Ectodermal cell (in vitro differentiated cells): ENCODE data around the gene PLA2G1B.
"Not testable (repeated sequence)": the region's sequence is repeated elsewhere in the genome, so short reads cannot be mapped to it uniquely, and the experiment has no call there.

ENCODE experiments used
- H3K27ac ChIP-seq: 2 replicates; pipeline ENCODE4 v1.7.0; 2013; ENCODE audit warnings: mild to moderate bottlenecking, low read depth, low read length; ENCODE audit not compliant: insufficient read depth, poor library complexity, severe bottlenecking
- H3K27me3 ChIP-seq: 2 replicates; pipeline ENCODE4 v1.7.0; 2013; ENCODE audit warnings: mild to moderate bottlenecking, low read length; ENCODE audit not compliant: insufficient read depth, control insufficient read depth, poor library complexity, severe bottlenecking
- H3K36me3 ChIP-seq: one replicate; pipeline ENCODE4 v1.7.0; 2013; ENCODE audit warnings: low read length; ENCODE audit not compliant: control insufficient read depth, insufficient read depth
- H3K4me1 ChIP-seq: one replicate; pipeline ENCODE4 v1.7.0; 2013; ENCODE audit warnings: low read length; ENCODE audit not compliant: control insufficient read depth, insufficient read depth
- H3K4me3 ChIP-seq: 2 replicates; pipeline ENCODE4 v1.7.0; 2013; ENCODE audit warnings: low read depth, low read length, control low read depth; ENCODE audit not compliant: insufficient read depth
- H3K9me3 ChIP-seq: 2 replicates; pipeline ENCODE4 v1.7.0; 2013; ENCODE audit warnings: mild to moderate bottlenecking, low read length, moderate library complexity; ENCODE audit not compliant: control insufficient read depth
- WGBS, 2 experiments: methylation state at CpG; one replicate each; pipeline ENCODE4 v1.1.7; 2013; ENCODE audit warnings: missing lambda C conversion rate in 2 of 2; 5-methylcytosine and 5-hydroxymethylcytosine counted together

Gene PLA2G1B

DNA sequence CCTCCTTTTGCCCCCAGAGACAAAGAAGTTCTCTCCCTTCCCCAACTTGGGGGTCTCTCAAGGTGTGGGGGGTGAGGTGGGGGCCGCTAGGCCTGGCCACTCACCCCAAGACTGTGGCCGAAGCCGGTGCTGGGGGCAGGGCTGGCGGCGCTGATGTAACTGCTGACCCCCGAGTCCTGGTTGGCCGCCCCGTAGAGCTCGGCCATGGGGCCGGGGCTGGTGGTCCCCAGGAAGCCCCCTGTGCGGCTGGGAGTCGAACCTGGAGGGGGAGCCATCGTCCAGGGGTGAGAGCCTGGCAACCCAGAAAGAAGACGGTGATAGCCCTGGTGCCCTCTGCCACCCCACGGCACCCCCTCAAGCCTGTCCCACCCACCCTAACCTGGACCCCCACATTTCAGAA is 18.5 kb upstream of the PLA2G1B start:
- peaks cover 47% of the 10 kb centered on the region for H3K36me3 ChIP-seq
- H3K4me3 ChIP-seq: no peak overlapping the region
- WGBS, 2 experiments: 93 to 96% methylated on average over 15 of the region's 15 CpGs

DNA sequence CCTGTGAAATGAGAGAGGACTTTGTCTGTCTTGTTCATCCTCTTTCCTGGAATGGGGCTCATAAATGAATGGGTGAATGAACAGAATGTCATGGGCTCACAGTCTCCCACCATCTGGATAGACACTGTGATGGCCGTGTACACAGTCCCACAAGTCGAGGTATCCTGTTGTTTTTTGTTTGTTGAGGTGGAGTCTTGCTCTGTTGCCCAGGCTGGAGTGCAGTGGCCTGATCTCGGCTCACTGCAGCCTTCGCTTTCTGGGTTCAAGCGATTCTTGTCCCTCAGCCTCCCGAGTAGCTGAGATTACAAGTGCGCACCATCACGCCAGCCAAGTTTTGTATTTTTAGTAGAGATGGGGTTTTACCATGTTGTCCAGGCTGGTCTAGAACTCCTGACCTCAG is 16.1 kb upstream of the PLA2G1B start:
- no peaks in the 10 kb centered on the region for H3K4me1 ChIP-seq
- no peaks in the 10 kb centered on the region for H3K9me3 ChIP-seq
- WGBS, 2 experiments: 95 to 96% methylated on average over 8 of the region's 8 CpGs
- H3K27me3 ChIP-seq: no peaks in the 10 kb centered on the region
- no peak overlapping the region for H3K4me3 ChIP-seq
- no peak overlapping the region for H3K27ac ChIP-seq
- H3K36me3 ChIP-seq: peaks cover 35% of the 10 kb centered on the region

More for the DNA sequence above, 18.5 kb upstream of the PLA2G1B start:
- Histone ChIP-seq H3K9me3 (no peaks in the 10 kb centered on the region), H3K27me3 (no peaks in the 10 kb centered on the region), H3K27ac (no peak overlapping the region), H3K4me1 (no peaks in the 10 kb centered on the region)

DNA sequence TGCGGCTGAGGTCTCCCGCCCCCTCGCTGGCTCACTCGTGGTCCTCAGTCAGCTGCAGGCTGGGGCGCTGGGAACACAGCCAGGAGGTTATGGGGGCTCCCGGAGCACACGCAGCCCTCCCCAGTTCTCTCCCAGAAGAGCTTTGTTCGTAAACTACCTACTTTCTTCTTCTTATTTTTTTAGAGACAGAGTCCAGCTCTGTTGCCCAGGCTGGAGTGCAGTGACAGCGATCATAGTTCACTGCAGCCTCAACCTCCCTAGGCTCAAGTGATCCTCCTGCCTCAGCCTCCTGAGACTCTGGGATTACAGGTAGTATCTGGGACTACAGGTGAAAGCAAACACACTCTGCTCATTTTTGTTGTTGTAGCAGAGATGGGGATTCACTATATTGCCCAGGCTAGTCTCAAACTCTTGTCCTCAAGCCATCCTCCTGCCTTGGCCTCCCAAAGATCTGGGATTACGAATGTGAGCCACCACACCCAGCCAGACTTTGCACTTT is 15.5 kb upstream of the PLA2G1B start:
- Histone ChIP-seq H3K9me3 (no peaks in the 10 kb centered on the region), H3K36me3 (peaks cover 29% of the 10 kb centered on the region), H3K27ac (no peak overlapping the region), H3K4me1 (no peaks in the 10 kb centered on the region), H3K27me3 (no peaks in the 10 kb centered on the region), H3K4me3 (no peak overlapping the region)
- WGBS, 2 experiments: 79 to 82% methylated on average over 10 of the region's 10 CpGs

DNA sequence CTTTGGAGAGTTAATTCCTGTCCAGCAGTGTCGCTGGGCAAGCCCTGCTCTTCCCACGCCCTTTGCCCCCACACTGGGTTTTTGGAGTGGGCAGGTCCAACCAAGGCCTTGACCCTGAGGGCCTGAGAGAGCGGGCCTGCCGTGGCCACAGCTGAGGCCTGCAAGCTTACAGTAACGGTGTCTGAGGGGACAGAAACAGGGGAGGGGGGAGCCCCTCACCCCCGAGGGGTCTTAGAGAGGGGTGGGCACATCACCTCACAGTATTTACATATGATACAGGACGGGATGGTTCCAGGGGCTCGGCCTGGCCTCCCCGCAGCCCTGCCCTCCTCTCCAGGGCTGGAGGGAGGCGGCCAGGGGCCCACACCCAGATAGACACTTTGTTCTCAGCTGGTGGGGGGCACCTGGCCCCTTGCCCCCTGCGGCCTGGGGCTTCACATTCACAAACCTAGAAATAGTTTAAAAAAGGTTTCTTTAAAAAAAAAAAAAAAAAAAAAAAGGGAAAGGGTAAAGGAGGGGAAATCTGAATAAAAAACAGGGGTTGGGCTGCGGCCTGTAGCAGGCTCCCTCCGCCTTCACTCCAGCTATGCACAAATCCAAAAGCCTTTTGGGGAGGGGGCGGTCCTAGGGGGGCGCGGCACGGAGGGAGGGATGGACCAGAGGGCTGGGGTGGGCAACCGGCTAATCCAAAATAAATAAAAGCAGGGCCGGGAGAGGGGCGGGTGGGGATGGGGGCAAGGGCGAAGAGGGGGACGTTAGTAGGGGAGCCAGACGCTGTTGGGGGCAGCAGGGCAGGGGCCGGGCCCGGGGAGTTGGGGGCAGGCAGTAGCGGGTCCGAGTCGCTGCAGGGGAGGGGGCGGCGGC is 14.8 kb upstream of the PLA2G1B start:
- WGBS, 2 experiments: 64 to 74% methylated on average over 29 of the region's 30 CpGs
- no peaks in the 10 kb centered on the region for H3K27me3 ChIP-seq
- H3K27ac ChIP-seq: no peak overlapping the region
- no peak overlapping the region for H3K4me3 ChIP-seq
- peaks cover 22% of the 10 kb centered on the region for H3K36me3 ChIP-seq
- H3K4me1 ChIP-seq: no peaks in the 10 kb centered on the region
- peaks cover 2% of the 10 kb centered on the region for H3K9me3 ChIP-seq

DNA sequence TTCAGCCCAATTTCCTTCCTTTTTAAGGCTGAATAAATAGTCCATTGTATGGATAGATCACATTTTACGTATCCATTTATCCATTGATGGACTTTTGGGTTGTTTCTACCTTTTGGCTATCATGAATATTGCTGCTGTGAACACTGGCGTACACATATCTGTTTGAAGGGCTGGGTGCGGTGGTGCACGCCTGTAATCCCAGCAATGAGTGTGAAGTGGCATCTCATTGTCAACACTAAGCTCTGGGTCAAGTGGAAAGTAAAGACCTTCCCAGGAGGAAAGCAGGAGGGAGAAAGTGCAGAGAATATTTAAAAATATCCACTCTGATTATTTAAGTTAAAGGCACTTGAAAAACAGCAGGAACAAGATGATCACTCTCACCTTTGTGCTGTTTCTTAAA is 11.7 kb upstream of the PLA2G1B start:
- no peaks in the 10 kb centered on the region for H3K27me3 ChIP-seq
- no peak overlapping the region for H3K4me3 ChIP-seq
- 94 to 98% methylated on average over 4 of the region's 4 CpGs for WGBS, 2 experiments
- no peak overlapping the region for H3K27ac ChIP-seq
- peaks cover 3% of the 10 kb centered on the region for H3K36me3 ChIP-seq
- H3K9me3 ChIP-seq: peaks cover 2% of the 10 kb centered on the region
- no peaks in the 10 kb centered on the region for H3K4me1 ChIP-seq

DNA sequence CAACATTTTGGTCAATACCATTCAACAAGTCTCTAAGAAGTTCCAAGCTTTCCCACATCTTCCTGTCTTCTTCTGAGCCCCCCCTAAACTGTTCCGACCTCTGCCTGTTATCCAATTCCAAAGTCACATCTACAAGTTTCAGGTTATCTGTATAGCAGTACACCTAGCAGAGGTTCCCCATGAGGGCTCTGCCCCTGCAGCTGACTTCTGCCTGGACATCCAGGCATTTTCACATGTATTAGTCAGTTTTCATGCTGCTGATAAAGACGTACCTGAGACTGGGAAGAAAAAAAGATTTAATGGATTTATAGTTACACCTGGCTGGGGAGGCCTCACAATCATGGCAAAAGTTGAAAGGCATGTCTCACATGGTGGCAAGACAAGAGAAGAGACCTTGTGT is 10.2 kb upstream of the PLA2G1B start:
- no peaks in the 10 kb centered on the region for H3K27me3 ChIP-seq
- no peak overlapping the region for H3K27ac ChIP-seq
- 85 to 90% methylated on average over 2 of the region's 2 CpGs for WGBS, 2 experiments
- H3K4me3 ChIP-seq: no peak overlapping the region
- H3K36me3 ChIP-seq: no peaks in the 10 kb centered on the region
- H3K4me1 ChIP-seq: no peaks in the 10 kb centered on the region
- H3K9me3 ChIP-seq: peaks cover 2% of the 10 kb centered on the region

DNA sequence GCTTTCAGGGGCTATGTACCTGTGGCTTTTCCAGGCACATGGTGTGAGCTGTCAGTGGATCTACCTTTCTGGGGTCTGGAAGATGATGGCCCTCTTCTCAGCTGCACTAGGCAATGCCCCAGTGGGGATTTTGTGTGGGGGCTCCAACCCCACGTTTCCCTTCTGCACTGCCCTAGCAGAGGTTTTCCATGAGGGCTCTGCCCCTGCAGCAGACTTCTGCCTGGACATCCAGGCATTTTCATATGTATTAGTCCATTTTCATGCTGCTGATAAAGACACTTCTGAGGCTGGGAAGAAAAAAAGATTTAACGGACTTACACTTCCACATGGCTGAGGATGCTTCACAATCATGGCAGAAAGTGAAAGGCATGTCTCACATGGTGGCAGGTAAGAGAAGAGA is 8.8 kb upstream of the PLA2G1B start:
- not testable (repeated sequence) for H3K9me3 ChIP-seq, H3K4me1 ChIP-seq
- 80 to 88% methylated on average over 2 of the region's 2 CpGs for WGBS, 2 experiments

DNA sequence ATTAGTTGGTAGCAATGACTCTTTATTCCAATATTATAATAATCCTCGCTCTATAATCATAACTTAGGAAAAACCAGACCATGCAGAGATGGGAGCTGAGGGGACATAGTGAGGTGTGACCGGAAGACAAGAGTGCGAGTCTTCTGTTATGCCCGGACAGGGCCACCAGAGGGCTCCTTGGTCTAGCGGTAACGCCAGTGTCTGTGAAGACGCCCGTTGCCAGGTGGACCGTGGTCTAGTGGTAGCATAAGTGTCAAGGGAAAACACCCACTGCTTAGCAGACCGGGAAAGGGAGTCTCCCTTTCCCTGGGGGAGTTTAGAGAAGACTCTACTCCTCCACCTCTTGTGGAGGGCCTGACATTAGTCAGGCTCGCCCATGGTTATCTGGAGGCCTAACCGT is 7.9 kb upstream of the PLA2G1B start:
- H3K4me3 ChIP-seq, H3K4me1 ChIP-seq, H3K36me3 ChIP-seq, H3K9me3 ChIP-seq, H3K27me3 ChIP-seq, H3K27ac ChIP-seq: not testable (repeated sequence)
- WGBS, 2 experiments: 17 to 35% methylated on average over 9 to 11 of the region's 12 CpGs

More for the DNA sequence above, 8.8 kb upstream of the PLA2G1B start:
- H3K27ac ChIP-seq, H3K36me3 ChIP-seq, H3K4me3 ChIP-seq, H3K27me3 ChIP-seq: not testable (repeated sequence)

DNA sequence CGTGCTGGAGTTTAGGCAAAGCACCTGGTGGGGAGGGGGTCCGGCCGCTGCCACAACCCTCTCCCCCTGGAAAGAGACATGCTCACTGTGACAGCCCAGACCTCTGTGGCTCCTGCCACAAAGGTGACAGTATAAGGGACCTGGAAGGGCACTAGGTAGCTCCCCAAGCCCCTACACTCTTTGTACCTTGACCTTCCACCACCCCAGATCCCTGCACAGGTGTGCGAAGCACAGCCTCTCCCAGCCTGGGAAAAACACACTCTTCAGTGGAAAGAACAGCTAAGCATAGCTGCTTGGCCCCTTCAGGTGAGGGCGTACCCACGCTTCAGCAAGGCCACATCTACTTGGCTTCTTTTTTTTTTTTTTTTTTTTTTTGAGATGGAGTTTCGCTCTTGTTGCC is 4.9 kb upstream of the PLA2G1B start:
- Histone ChIP-seq H3K36me3 (no peaks in the 10 kb centered on the region), H3K4me3 (no peak overlapping the region), H3K27me3 (no peaks in the 10 kb centered on the region), H3K9me3 (no peaks in the 10 kb centered on the region), H3K27ac (no peak overlapping the region), H3K4me1 (no peaks in the 10 kb centered on the region)
- WGBS, 2 experiments: 78 to 84% methylated on average over 6 to 7 of the region's 7 CpGs

DNA sequence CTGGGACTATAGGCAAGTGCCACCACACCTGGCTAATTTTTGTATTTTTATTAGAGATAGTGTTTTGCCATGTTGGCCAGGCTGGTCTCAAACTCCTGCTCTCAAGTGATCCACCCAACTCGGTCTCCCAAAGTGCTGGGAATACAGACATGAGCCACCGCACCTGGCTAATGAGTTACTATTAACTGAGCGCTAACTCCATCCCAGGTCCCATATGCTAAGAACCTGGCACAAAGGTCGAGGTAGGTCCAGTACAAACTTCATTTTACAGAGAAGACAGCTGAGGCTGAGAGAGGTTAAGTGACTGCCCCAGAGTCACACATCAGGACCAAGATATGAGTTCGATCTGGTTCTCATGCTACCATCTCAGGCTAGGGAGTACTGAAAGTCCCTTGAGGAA is 4.5 kb upstream of the PLA2G1B start:
- Histone ChIP-seq H3K9me3 (no peaks in the 10 kb centered on the region), H3K36me3 (no peaks in the 10 kb centered on the region), H3K27me3 (no peaks in the 10 kb centered on the region), H3K27ac (no peak overlapping the region), H3K4me1 (no peaks in the 10 kb centered on the region), H3K4me3 (no peak overlapping the region)
- 86 to 88% methylated on average over 5 of the region's 5 CpGs for WGBS, 2 experiments
